ENCODE measurements around the gene GHRH. TPM values are rescaled to one million over a fixed set of nuclear protein-coding genes. Genes with fewer than 3 reads are reported as not detected.

GHRH gene
- total and polyA plus RNA-seq, 8 donors, result 0.80 TPM; not detected in 7

DNA sequence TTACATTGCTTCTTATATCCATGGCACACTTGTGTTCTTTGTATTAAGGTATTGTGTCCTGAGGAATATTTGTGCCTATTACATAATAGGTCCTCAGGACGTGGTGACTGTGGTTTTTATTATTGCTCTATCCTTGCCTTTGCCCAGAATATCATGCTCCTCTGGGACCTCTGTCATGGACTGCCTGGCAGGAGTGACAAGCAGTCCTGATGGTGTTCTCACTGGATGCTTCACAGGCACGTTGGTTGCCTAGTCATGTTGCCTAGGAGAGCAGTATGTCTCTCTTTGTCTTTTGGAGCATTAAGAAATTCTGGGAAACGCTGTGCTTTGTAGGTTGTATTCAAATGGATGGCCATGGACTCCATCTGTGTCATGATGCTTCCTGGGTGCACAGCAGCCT is 57.6 kb downstream of the GHRH start:
- no peaks in the 10 kb centered on the region for H3K27me3 ChIP-seq
- H3K27ac ChIP-seq, result no peak overlapping the region
- ATAC-seq (no peak), DNase-seq (no peak), FAIRE-seq (no peak)
- TF ChIP-seq, protein P1, sequence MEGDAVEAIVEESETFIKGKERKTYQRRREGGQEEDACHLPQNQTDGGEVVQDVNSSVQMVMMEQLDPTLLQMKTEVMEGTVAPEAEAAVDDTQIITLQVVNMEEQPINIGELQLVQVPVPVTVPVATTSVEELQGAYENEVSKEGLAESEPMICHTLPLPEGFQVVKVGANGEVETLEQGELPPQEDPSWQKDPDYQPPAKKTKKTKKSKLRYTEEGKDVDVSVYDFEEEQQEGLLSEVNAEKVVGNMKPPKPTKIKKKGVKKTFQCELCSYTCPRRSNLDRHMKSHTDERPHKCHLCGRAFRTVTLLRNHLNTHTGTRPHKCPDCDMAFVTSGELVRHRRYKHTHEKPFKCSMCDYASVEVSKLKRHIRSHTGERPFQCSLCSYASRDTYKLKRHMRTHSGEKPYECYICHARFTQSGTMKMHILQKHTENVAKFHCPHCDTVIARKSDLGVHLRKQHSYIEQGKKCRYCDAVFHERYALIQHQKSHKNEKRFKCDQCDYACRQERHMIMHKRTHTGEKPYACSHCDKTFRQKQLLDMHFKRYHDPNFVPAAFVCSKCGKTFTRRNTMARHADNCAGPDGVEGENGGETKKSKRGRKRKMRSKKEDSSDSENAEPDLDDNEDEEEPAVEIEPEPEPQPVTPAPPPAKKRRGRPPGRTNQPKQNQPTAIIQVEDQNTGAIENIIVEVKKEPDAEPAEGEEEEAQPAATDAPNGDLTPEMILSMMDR (IDR thresholded peaks at IDR 0.05), result no peak
- intact Hi-C loops (cut with DNase I), result no loop called here
- H3K4me3 ChIP-seq, result no peak overlapping the region
- H3K4me1 ChIP-seq, result peaks cover 0 to 8% (median under 1%) of the 10 kb centered on the region in 3 donors
- 78% methylated on average over 3 of the region's 3 CpGs for WGBS, 2 donors
- no peaks in the 10 kb centered on the region for H3K9me3 ChIP-seq
- H3K36me3 ChIP-seq, result peaks cover 0 to 61% (median 45%) of the 10 kb centered on the region in 3 donors

DNA sequence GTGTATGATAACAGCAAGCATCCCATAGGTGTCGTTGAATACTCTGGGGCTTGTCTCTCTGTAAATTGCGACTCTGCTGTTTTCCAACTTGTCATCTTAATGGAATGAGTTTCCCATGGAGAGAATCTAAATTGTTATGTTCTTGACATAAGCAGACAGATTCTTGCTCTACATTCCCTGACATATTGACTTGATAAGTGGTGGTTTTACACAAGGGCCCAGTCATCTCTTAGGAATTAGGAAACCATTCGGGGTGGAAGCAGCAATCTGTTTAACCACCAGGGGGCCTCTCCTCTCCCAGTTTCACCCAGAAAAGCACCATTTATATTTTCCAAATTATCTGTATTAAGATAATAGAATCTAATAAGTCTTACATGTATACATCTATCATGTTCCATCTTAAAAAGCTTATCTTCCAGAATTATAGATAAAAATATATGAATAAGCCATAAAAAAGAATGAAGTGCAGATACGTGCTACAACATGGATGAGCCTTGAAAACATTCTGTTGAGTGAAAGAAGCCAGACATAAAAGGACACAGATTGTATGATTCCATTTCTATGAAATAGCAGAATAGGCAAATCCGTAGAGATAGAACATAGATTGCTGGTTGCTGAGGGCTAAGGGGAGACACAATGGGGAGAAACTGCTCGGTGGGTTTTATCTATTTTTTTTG is 59.2 kb downstream of the GHRH start:
- Histone ChIP-seq H3K27ac (peak overlapping the region in 1 of 4 donors; percentile 14), H3K4me3 (no peak overlapping the region), H3K9me3 (no peaks in the 10 kb centered on the region), H3K27me3 (no peaks in the 10 kb centered on the region), H3K4me1 (peaks cover 0 to 6% (median 0%) of the 10 kb centered on the region in 3 donors), H3K36me3 (peaks cover 0 to 63% (median 31%) of the 10 kb centered on the region in 3 donors)
- 68 to 71% methylated on average over 6 of the region's 6 CpGs for WGBS, 2 donors
- FAIRE-seq, result peak; percentile 70
- TF ChIP-seq, protein P1 (IDR thresholded peaks at IDR 0.05), result peak; percentile 38 to 68 (median 62)
- peak; percentile 49 to 87 (median 83) for ATAC-seq
- intact Hi-C loops (cut with DNase I), result no loop called here
- DNase-seq, result peak in 1 of 6 donors; percentile 42

DNA sequence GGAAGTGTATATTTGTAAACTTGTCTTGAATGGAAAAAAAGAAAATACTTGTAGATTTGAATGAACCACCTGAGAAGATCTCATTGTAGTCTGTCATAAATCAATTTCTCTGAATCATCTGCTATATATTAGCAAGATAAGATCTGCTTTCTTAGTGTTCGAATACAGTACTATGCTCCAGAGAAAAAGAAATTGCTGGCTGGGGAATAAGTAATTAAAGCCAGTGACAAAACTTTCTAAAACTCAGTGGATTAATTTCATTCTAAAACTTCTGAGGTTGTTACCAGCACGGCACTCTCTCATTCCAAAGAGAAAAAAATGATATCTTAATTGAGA is 59.8 kb downstream of the GHRH start:
- Histone ChIP-seq H3K27me3 (no peaks in the 10 kb centered on the region), H3K27ac (peak overlapping the region in 1 of 4 donors; percentile 14), H3K9me3 (no peaks in the 10 kb centered on the region), H3K36me3 (peaks cover 0 to 59% (median 28%) of the 10 kb centered on the region in 3 donors), H3K4me3 (no peak overlapping the region), H3K4me1 (peaks cover 0 to 4% (median 0%) of the 10 kb centered on the region in 3 donors)
- WGBS, 2 donors, result 70 to 71% methylated on average over 2 of the region's 2 CpGs
- DNase-seq, result no peak
- no peak for FAIRE-seq
- intact Hi-C loops (cut with DNase I), result no loop called here
- ATAC-seq, result no peak
- TF ChIP-seq, protein P1 (IDR thresholded peaks at IDR 0.05), result no peak

Other genes starting within 250 kb of the GHRH start
- gene RBL1, start 165.8 kb downstream of the GHRH start, total RNA-seq, result 1 to 10 TPM; 2.5 to 4.3 (median 3.8) TPM
- 1 to 10 TPM; 1.1 to 1.4 TPM for gene RBL1, start 165.8 kb downstream of the GHRH start, polyA plus RNA-seq
- gene RPN2, start 82.5 kb downstream of the GHRH start, total RNA-seq, result 100 to 1,000 TPM in 2 of 6 donors, 10 to 100 TPM in 4; 54.4 to 117 (median 87.6) TPM
- gene RPN2, start 82.5 kb downstream of the GHRH start, polyA plus RNA-seq, result 10 to 100 TPM; 43.8 to 78.9 TPM
- 1 to 10 TPM; 1.1 to 1.8 (median 1.4) TPM for gene MROH8, start 82.3 kb downstream of the GHRH start, total RNA-seq
- 1 to 10 TPM; 1.6 to 6.9 TPM for gene MROH8, start 82.3 kb downstream of the GHRH start, polyA plus RNA-seq
- gene MANBAL, start 27.8 kb upstream of the GHRH start, total RNA-seq, result 10 to 100 TPM in 5 of 6 donors, 1 to 10 TPM in 1; 9.0 to 17.8 (median 15.7) TPM
- gene MANBAL, start 27.8 kb upstream of the GHRH start, polyA plus RNA-seq, result 10 to 100 TPM; 28.5 to 42.1 TPM
- 10 to 100 TPM; 21.3 to 78.4 (median 31.3) TPM for gene SRC, start 84.3 kb upstream of the GHRH start, total RNA-seq
- gene SRC, start 84.3 kb upstream of the GHRH start, polyA plus RNA-seq, result 10 to 100 TPM; 64.6 to 75.2 TPM

Measured in pancreas (tissue), 10 donors.